ENCODE data around the gene LRRC8C. TPM values are rescaled to one million over a fixed set of nuclear protein-coding genes. Genes with fewer than 3 reads are reported as not detected.

The LRRC8C gene
- total and polyA plus RNA-seq, 7 donors = 0.69 to 7.8 (median 3.8) TPM

DNA sequence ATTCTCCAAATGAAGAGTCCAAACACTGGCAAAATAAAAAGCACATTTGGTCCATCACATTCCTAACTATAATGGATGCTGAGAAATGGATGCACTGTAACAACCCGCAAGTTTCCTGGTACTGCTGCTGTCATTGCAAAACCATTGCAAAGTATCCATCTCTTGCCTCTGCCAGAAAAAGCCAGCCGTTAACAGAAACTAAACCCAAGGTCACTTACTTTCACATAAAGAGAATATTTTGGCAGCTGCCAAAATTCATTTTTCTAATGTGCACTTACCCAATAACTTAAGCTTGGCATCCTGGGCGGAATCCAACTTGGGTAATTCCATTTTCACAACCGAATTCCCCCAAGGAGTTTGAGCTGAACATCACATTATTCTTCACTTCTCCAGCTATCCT is 110.9 kb downstream of the LRRC8C start:
- TF ChIP-seq POLR2A (IDR thresholded peaks at IDR 0.05) (no peak), EP300 (IDR thresholded peaks at IDR 0.05) (no peak), POLR2AphosphoS5 (IDR thresholded peaks at IDR 0.05) (no peak)
- TF ChIP-seq, protein P1, sequence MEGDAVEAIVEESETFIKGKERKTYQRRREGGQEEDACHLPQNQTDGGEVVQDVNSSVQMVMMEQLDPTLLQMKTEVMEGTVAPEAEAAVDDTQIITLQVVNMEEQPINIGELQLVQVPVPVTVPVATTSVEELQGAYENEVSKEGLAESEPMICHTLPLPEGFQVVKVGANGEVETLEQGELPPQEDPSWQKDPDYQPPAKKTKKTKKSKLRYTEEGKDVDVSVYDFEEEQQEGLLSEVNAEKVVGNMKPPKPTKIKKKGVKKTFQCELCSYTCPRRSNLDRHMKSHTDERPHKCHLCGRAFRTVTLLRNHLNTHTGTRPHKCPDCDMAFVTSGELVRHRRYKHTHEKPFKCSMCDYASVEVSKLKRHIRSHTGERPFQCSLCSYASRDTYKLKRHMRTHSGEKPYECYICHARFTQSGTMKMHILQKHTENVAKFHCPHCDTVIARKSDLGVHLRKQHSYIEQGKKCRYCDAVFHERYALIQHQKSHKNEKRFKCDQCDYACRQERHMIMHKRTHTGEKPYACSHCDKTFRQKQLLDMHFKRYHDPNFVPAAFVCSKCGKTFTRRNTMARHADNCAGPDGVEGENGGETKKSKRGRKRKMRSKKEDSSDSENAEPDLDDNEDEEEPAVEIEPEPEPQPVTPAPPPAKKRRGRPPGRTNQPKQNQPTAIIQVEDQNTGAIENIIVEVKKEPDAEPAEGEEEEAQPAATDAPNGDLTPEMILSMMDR (IDR thresholded peaks at IDR 0.05) = no peak
- Histone ChIP-seq H3K9me3 (no peaks in the 10 kb centered on the region), H3K36me3 (no peaks in the 10 kb centered on the region), H3K4me3 (no peak overlapping the region), H3K4me1 (peaks cover 0 to 9% (median 0%) of the 10 kb centered on the region in 4 donors), H3K27me3 (no peaks in the 10 kb centered on the region), H3K27ac (no peak overlapping the region)
- WGBS, 2 donors = 88 to 89% methylated on average over 4 of the region's 4 CpGs
- no peak for DNase-seq
- intact Hi-C loops (cut with DNase I) = no loop called here

- Histone ChIP-seq H3K4me3 (no peak overlapping the region), H3K4me1 (no peaks in the 10 kb centered on the region), H3K27me3 (no peaks in the 10 kb centered on the region), H3K9me3 (no peaks in the 10 kb centered on the region), H3K27ac (no peak overlapping the region), H3K36me3 (no peaks in the 10 kb centered on the region)
- no peak for DNase-seq
- intact Hi-C loops (cut with DNase I) = no loop called here
- 82 to 89% methylated on average over 3 of the region's 4 CpGs for WGBS, 2 donors
- TF ChIP-seq POLR2A (IDR thresholded peaks at IDR 0.05) (no peak), EP300 (IDR thresholded peaks at IDR 0.05) (no peak), POLR2AphosphoS5 (IDR thresholded peaks at IDR 0.05) (no peak)
- TF ChIP-seq, protein P1 (IDR thresholded peaks at IDR 0.05) = no peak
Observed at GRCh38 chr1:89746424-89747149, 113.7 kb downstream of the LRRC8C start.

DNA sequence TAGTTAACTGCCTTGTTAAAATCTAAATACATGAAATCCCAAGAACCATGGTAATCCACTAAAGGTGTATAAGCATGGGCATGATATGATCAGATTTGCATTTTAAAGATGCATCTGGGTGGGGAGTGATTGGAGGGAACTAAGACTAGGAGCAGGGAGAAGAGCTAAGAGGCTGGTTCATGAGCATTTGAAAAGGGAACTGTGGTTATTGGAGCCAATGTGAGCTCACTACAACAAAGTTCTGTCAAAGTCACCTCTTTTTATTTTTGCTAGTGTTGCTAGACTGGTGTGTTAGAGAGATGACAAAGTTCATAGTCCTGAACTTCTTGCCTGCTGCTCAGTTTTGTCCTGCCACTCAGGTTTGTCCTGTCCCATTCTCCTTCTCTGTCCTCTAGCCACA is 120.8 kb downstream of the LRRC8C start:
- H3K4me1 ChIP-seq = no peaks in the 10 kb centered on the region
- intact Hi-C loops (cut with DNase I) = no loop called here
- TF ChIP-seq EP300 (IDR thresholded peaks at IDR 0.05) (no peak), POLR2AphosphoS5 (IDR thresholded peaks at IDR 0.05) (no peak), POLR2A (IDR thresholded peaks at IDR 0.05) (no peak)
- TF ChIP-seq, protein P1 (IDR thresholded peaks at IDR 0.05) = no peak
- H3K36me3 ChIP-seq = no peaks in the 10 kb centered on the region
- no peak overlapping the region for H3K27ac ChIP-seq
- no peaks in the 10 kb centered on the region for H3K9me3 ChIP-seq
- DNase-seq = no peak
- H3K4me3 ChIP-seq = no peak overlapping the region
- H3K27me3 ChIP-seq = peaks cover 0 to 12% (median 0%) of the 10 kb centered on the region in 3 donors

DNA sequence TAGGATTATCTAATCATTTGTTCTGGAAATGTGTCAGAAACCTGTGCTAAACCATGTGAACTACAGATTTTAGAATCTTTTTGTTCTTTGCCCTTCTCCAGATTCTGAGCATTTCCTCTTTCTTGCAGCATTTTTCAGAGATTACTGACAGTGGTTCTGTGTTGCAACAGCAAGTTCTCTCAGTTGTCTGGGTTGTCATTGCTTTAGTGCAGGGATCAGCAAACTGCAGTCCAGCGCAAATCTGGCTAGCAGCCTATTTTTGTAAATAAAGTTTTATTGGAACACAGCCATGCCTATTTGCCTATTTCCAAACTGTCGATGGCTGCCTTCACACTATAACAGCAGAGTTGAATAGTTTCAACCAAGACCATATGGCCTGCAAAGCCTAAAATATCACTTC is 121.6 kb downstream of the LRRC8C start:
- no peak overlapping the region for H3K27ac ChIP-seq
- 40 to 66% methylated on average over 2 of the region's 2 CpGs for WGBS, 2 donors
- H3K9me3 ChIP-seq = no peaks in the 10 kb centered on the region
- no peak overlapping the region for H3K4me3 ChIP-seq
- intact Hi-C loops (cut with DNase I) = no loop called here
- TF ChIP-seq POLR2AphosphoS5 (IDR thresholded peaks at IDR 0.05) (no peak), POLR2A (IDR thresholded peaks at IDR 0.05) (no peak), EP300 (IDR thresholded peaks at IDR 0.05) (no peak)
- TF ChIP-seq, protein P1 (IDR thresholded peaks at IDR 0.05) = no peak
- H3K27me3 ChIP-seq = peaks cover 0 to 12% (median 0%) of the 10 kb centered on the region in 3 donors
- H3K4me1 ChIP-seq = no peaks in the 10 kb centered on the region
- no peak for DNase-seq
- H3K36me3 ChIP-seq = no peaks in the 10 kb centered on the region

- H3K27me3 ChIP-seq = peaks cover 0 to 12% (median 0%) of the 10 kb centered on the region in 3 donors
- intact Hi-C loops (cut with DNase I) = no loop called here
- H3K27ac ChIP-seq = no peak overlapping the region
- no peaks in the 10 kb centered on the region for H3K9me3 ChIP-seq
- TF ChIP-seq POLR2A (IDR thresholded peaks at IDR 0.05) (no peak), EP300 (IDR thresholded peaks at IDR 0.05) (no peak), POLR2AphosphoS5 (IDR thresholded peaks at IDR 0.05) (no peak)
- TF ChIP-seq, protein P1 (IDR thresholded peaks at IDR 0.05) = no peak
- DNase-seq = no peak
- H3K4me3 ChIP-seq = no peak overlapping the region
- 88 to 94% methylated on average over 3 of the region's 3 CpGs for WGBS, 2 donors
- no peaks in the 10 kb centered on the region for H3K4me1 ChIP-seq
- H3K36me3 ChIP-seq = no peaks in the 10 kb centered on the region
Observed at GRCh38 chr1:89755591-89755990, 122.7 kb downstream of the LRRC8C start.

Data from sigmoid colon (tissue), 7 donors.